ENCODE data around the gene OR1E1. TPM values are rescaled to one million over a fixed set of nuclear protein-coding genes. Genes with fewer than 3 reads are reported as not detected.
"Not testable (repeated sequence)": the region's sequence is repeated elsewhere in the genome, so short reads cannot be mapped to it uniquely, and the experiment has no call there.

Gene OR1E1, protein sequence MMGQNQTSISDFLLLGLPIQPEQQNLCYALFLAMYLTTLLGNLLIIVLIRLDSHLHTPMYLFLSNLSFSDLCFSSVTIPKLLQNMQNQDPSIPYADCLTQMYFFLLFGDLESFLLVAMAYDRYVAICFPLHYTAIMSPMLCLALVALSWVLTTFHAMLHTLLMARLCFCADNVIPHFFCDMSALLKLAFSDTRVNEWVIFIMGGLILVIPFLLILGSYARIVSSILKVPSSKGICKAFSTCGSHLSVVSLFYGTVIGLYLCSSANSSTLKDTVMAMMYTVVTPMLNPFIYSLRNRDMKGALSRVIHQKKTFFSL
- total RNA-seq = not detected
- polyA plus RNA-seq = not detected

GRCh38 chr17:3398310-3398709 lies at the start of gene OR1E1:
Gene OR1E1 (minus strand): TSS chr17:3398410. CDS start chr17:3398410, 0 bp downstream.
- ATAC-seq = no peak
- intact Hi-C loops (cut with DNase I) = no loop called here
- Histone ChIP-seq H3K9me3 (no peaks in the 10 kb centered on the region), H3K36me3 (no peaks in the 10 kb centered on the region), H3K4me3 (no peak within 1 kb of the TSS), H3K4me1 (no peaks in the 10 kb centered on the region), H3K27ac (no peak within 1 kb of the TSS), H3K27me3 (no peaks in the 10 kb centered on the region)
- no peak for TF ChIP-seq CTCF (IDR thresholded peaks at IDR 0.05)
- WGBS, 2 donors = 80 to 81% methylated on average over 1 of the region's 1 CpG
- DNase-seq = no peak
- FAIRE-seq = no peak

GRCh38 chr17:3447625-3448024 lies 49.4 kb upstream of the OR1E1 start:
- H3K4me3 ChIP-seq = no peak overlapping the region
- TF ChIP-seq CTCF (IDR thresholded peaks at IDR 0.05) = no peak
- ATAC-seq (peak in 1 of 4 donors; percentile 26), DNase-seq (no peak), FAIRE-seq (no peak)
- H3K27me3 ChIP-seq = no peaks in the 10 kb centered on the region
- no peaks in the 10 kb centered on the region for H3K9me3 ChIP-seq
- H3K27ac ChIP-seq = no peak overlapping the region
- 76 to 78% methylated on average over 2 of the region's 2 CpGs for WGBS, 2 donors
- H3K36me3 ChIP-seq = no peaks in the 10 kb centered on the region
- H3K4me1 ChIP-seq = peaks cover 0 to 6% (median 5%) of the 10 kb centered on the region in 3 donors
- intact Hi-C loops (cut with DNase I) = no loop called here

DNA sequence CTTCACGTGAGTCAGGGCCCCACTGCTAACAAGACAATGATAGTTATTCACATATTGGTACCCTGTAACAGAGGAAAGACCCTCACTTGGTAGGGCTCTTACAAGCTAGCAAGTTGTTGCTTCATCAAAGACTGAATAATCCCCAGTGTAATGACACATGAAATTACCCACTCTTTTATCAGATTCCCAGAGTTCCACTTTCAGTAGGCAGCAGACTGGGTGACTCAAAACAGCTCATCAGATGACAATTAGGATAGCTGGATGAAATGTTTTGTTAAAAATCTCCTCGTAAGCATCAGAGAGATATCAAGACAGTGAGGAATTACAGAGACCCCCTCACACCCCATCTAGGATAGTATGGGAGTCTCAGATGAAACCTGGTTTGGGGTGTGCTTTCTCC lies 42.2 kb upstream of the OR1E1 start:
- ATAC-seq (no peak), DNase-seq (no peak), FAIRE-seq (no peak)
- no peaks in the 10 kb centered on the region for H3K9me3 ChIP-seq
- intact Hi-C loops (cut with DNase I) = no loop called here
- H3K27ac ChIP-seq = no peak overlapping the region
- TF ChIP-seq CTCF (IDR thresholded peaks at IDR 0.05) = no peak
- no peaks in the 10 kb centered on the region for H3K4me1 ChIP-seq
- no peak overlapping the region for H3K4me3 ChIP-seq
- 70 to 73% methylated on average over 2 of the region's 2 CpGs for WGBS, 2 donors
- no peaks in the 10 kb centered on the region for H3K27me3 ChIP-seq
- no peaks in the 10 kb centered on the region for H3K36me3 ChIP-seq

GRCh38 chr17:3438368-3438767 lies 40.2 kb upstream of the OR1E1 start:
- DNase-seq (no peak), ATAC-seq (no peak), FAIRE-seq (no peak)
- Histone ChIP-seq H3K4me3 (no peak overlapping the region), H3K4me1 (no peaks in the 10 kb centered on the region), H3K36me3 (no peaks in the 10 kb centered on the region), H3K27ac (no peak overlapping the region), H3K9me3 (no peaks in the 10 kb centered on the region), H3K27me3 (no peaks in the 10 kb centered on the region)
- 75 to 81% methylated on average over 1 of the region's 1 CpG for WGBS, 2 donors
- TF ChIP-seq CTCF (IDR thresholded peaks at IDR 0.05) = no peak
- intact Hi-C loops (cut with DNase I) = no loop called here

DNA sequence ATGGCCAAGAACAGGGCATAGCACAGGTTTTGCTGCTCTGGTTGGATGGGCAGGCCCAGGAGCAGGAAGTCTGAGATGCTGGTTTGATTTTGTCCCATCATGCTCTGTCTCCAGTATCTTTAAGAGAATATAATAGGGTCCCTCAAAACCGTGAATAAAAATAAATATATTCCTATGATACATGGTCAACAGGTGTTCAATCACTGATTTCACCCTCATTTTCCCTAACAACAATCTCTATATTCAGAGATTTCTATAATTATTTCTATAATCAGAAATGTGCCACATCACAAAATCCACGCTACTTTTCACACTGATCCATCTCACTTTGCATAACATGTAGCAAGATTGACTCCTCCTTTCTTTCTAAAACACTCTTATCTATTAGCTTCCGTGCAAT lies 35.5 kb upstream of the OR1E1 start, which contains the start of gene OR1E2:
Gene OR1E2 (minus strand): TSS at position 101 of the 400 bp plus-strand sequence. CDS start 0 bp downstream, at position 101.
- intact Hi-C loops (cut with DNase I) = no loop called here
- Histone ChIP-seq H3K9me3 (no peaks in the 10 kb centered on the region), H3K27me3 (no peaks in the 10 kb centered on the region), H3K4me3 (no peak within 1 kb of the TSS), H3K36me3 (no peaks in the 10 kb centered on the region), H3K4me1 (no peaks in the 10 kb centered on the region), H3K27ac (no peak within 1 kb of the TSS)
- TF ChIP-seq CTCF (IDR thresholded peaks at IDR 0.05) = no peak
- FAIRE-seq = no peak
- 44 to 59% methylated on average over 3 of the region's 3 CpGs for WGBS, 2 donors
- ATAC-seq = no peak
- DNase-seq = no peak

DNA sequence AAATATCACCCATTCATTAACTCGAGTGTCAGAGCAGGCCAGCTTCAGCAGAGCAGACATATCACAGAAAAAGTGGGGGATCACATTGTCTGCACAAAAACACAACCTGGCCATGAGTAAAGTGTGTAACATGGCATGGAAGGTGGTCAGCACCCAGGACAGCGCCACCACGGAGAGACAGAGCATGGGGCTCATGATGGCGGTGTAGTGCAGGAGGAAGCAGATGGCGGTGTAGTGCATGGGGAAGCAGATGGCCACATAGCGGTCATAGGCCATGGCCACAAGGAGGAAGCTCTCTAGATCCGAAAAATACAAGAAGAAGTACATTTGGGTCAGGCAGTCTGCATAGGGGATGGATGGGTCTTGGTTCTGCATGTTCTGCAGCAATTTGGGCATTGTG lies 35.0 kb upstream of the OR1E1 start:
- 32 to 35% methylated on average over 7 of the region's 7 CpGs for WGBS, 2 donors
- FAIRE-seq; intact Hi-C loops (cut with DNase I); H3K9me3 ChIP-seq; H3K4me1 ChIP-seq; H3K36me3 ChIP-seq; H3K4me3 ChIP-seq; H3K27ac ChIP-seq; H3K27me3 ChIP-seq: not testable (repeated sequence)
- ATAC-seq = peak in 1 of 4 donors; percentile 72
- peak in 1 of 6 donors; percentile 16 for DNase-seq
